Upper lobe of left lung (tissue), 6 donors: ENCODE measurements around the gene WDR19. TPM values are rescaled to one million over a fixed set of nuclear protein-coding genes. Genes with fewer than 3 reads are reported as not detected.
"Not testable (repeated sequence)": the region's sequence is repeated elsewhere in the genome, so short reads cannot be mapped to it uniquely, and the experiment has no call there.

ENCODE experiments used
- ATAC-seq, 2 donors: fragments of 200-7000 bp; cut with Tn5 transposase; one replicate each; pipeline ENCODE4 v1.9.1; 2022; ENCODE audit warnings: mild to moderate bottlenecking in 2 of 2, moderate library complexity in 2 of 2; ENCODE audit not compliant: low FRiP score in 2 of 2
- DNase-seq, 2 donors: peaks; one replicate each; pipeline ENCODE4 v3.0.0-alpha.2; 2019 to 2020
- H3K27ac ChIP-seq, 4 donors: fragments of 200-600 bp; sonication (generic); one replicate each; pipeline ENCODE4 v1.5.1; 2016 to 2019
- H3K27me3 ChIP-seq, 4 donors: fragments of 200-600 bp; sonication (generic); one replicate each; pipeline ENCODE4 v1.5.1; 2017 to 2019
- H3K36me3 ChIP-seq, 4 donors: fragments of 200-600 bp; sonication (generic); one replicate each; pipeline ENCODE4 v1.5.1; 2016 to 2019
- H3K4me1 ChIP-seq, 4 donors: fragments of 200-600 bp; sonication (generic); one replicate each; pipeline ENCODE4 v1.5.1; 2018 to 2019
- H3K4me3 ChIP-seq, 4 donors: fragments of 200-600 bp; sonication (generic); one replicate each; pipeline ENCODE4 v1.5.1; 2017 to 2019; ENCODE audit warnings: mild to moderate bottlenecking in 2 of 4, moderate library complexity in 1 of 4
- H3K9me3 ChIP-seq, 4 donors: fragments of 200-600 bp; sonication (generic); one replicate each; pipeline ENCODE4 v1.5.1; 2018 to 2019
- EP300 ChIP-seq, 4 donors: sonication (generic); formaldehyde crosslinking; IDR thresholded peaks; one replicate each; pipeline ENCODE4 v1.5.1; 2017; ENCODE audit warnings: antibody characterized with exemption in 4 of 4, control low read depth in 2 of 4
- POLR2A ChIP-seq, 4 donors: fragments of 450-650 bp; IDR thresholded peaks; one replicate each; pipeline ENCODE4 v1.5.1; 2016 to 2017; ENCODE audit warnings: antibody characterized with exemption in 4 of 4, mild to moderate bottlenecking in 2 of 4
- POLR2AphosphoS5 ChIP-seq, 2 donors: sonication (generic); formaldehyde crosslinking; IDR thresholded peaks; one replicate each; pipeline ENCODE4 v1.5.1; 2017; ENCODE audit warnings: antibody characterized with exemption in 2 of 2
- WGBS, 2 donors: methylation state at CpG; one replicate each; pipeline ENCODE4 v1.1.5; 2017 to 2018; 5-methylcytosine and 5-hydroxymethylcytosine counted together
- total RNA-seq, 6 donors: library from RNA; depleted of rRNA in 4 of 6; stranded (reverse); fragments of >200 nt in 4 of 6; gene quantifications; one replicate each; pipeline versions ENCODE4 v1.1.0 to v1.2.1, GENCODE V29; 2016 to 2021
- TF ChIP-seq, protein P1 (sequence below), 6 experiments: fragments of 450-650 bp in 4 of 6; fragments of 200-600 bp in 2 of 6; sonication (generic) in 2 of 6; IDR thresholded peaks; one replicate each; pipeline ENCODE4 v1.5.1; 2016 to 2019; ENCODE audit warnings: antibody characterized with exemption in 6 of 6
- donor health status: DM: no; HTN: no; CAD: no; lungs with moderate emphysema.
- donor health status: DM: no; HTN: yes; CAD: no; lungs with severe emphysema.

The WDR19 gene
- total RNA-seq, 6 donors from 2014 or later = 27.1 to 211 (median 52.3) TPM

DNA sequence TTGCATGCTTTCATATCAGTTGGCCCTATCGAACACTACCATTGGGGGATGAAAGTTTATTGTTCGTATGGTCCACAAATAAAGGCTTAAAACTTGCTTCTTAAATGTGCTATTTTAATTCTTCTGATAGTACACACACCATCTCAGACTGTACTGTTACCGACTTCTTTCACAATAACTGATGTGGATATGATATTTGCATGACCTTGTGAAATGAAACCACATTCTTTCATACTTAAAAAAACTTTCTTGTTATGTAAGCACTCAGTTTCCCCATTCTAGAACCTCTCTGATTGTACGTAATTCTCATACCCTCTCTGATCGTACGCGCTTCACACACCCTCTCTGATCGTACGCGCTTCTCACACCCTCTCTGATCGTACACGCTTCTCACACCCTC lies 12.0 kb upstream of the WDR19 start:
- WGBS, 2 donors = 91% methylated on average over 12 of the region's 12 CpGs
- no peak for DNase-seq
- H3K4me1 ChIP-seq = no peaks in the 10 kb centered on the region
- H3K36me3 ChIP-seq = no peaks in the 10 kb centered on the region
- H3K27me3 ChIP-seq = no peaks in the 10 kb centered on the region
- TF ChIP-seq POLR2AphosphoS5 (IDR thresholded peaks at IDR 0.05) (no peak), POLR2A (IDR thresholded peaks at IDR 0.05) (no peak), EP300 (IDR thresholded peaks at IDR 0.05) (no peak)
- TF ChIP-seq, protein P1, sequence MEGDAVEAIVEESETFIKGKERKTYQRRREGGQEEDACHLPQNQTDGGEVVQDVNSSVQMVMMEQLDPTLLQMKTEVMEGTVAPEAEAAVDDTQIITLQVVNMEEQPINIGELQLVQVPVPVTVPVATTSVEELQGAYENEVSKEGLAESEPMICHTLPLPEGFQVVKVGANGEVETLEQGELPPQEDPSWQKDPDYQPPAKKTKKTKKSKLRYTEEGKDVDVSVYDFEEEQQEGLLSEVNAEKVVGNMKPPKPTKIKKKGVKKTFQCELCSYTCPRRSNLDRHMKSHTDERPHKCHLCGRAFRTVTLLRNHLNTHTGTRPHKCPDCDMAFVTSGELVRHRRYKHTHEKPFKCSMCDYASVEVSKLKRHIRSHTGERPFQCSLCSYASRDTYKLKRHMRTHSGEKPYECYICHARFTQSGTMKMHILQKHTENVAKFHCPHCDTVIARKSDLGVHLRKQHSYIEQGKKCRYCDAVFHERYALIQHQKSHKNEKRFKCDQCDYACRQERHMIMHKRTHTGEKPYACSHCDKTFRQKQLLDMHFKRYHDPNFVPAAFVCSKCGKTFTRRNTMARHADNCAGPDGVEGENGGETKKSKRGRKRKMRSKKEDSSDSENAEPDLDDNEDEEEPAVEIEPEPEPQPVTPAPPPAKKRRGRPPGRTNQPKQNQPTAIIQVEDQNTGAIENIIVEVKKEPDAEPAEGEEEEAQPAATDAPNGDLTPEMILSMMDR (IDR thresholded peaks at IDR 0.05) = no peak
- no peak for ATAC-seq
- H3K4me3 ChIP-seq = no peak overlapping the region
- no peaks in the 10 kb centered on the region for H3K9me3 ChIP-seq
- H3K27ac ChIP-seq = no peak overlapping the region

DNA sequence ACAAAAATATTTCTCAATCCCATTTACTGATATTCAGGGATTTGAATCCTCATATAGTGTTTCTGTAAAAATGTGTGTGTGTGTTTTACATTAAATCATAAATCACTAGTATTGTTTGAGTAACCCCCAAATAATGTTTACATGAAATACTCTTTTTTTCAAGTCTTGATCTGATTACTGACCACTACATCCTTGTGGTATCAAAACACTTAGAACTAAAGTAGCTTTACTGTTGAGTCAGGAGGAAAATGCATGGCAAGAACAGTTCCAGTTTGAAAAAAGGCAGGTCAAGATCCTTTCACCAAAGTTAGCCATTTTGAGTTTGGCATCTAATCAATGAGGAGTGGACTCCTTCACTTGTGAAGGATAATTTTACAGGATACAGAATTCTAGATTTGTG lies 3.6 kb upstream of the WDR19 start:
- Histone ChIP-seq H3K4me3 (no peak overlapping the region), H3K36me3 (no peaks in the 10 kb centered on the region), H3K27me3 (no peaks in the 10 kb centered on the region), H3K9me3 (no peaks in the 10 kb centered on the region), H3K4me1 (peaks cover 4 to 8% (median 5%) of the 10 kb centered on the region in 4 donors), H3K27ac (no peak overlapping the region)
- no peak for DNase-seq
- no peak for ATAC-seq
- TF ChIP-seq, protein P1 (IDR thresholded peaks at IDR 0.05) = no peak
- no peak for TF ChIP-seq POLR2AphosphoS5 (IDR thresholded peaks at IDR 0.05)
- TF ChIP-seq EP300 (IDR thresholded peaks at IDR 0.05) = no peak
- TF ChIP-seq POLR2A (IDR thresholded peaks at IDR 0.05) = no peak

DNA sequence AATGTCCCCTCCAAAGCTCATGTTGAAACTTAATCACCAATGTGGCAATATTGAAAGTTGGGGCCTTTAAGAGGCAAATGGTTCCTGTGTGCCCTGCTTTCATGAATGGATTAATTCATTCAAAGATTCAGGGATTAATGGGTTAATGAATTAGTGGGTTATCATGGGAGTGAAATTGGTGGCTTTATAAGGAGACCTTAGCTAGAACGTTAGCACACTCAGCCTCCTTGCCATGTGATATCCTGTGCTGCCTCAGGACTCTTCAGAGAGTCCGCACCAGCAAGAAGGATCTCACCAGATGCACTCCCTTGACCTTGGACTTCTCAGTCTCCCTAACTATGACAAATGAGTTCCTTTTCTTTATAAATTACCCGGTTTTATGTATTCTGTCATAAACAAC lies 2.6 kb upstream of the WDR19 start:
- H3K4me3 ChIP-seq = no peak overlapping the region
- H3K36me3 ChIP-seq = no peaks in the 10 kb centered on the region
- H3K4me1 ChIP-seq = peaks cover 4 to 8% (median 7%) of the 10 kb centered on the region in 4 donors
- no peak overlapping the region for H3K27ac ChIP-seq
- DNase-seq (no peak), ATAC-seq (no peak)
- 61 to 63% methylated on average over 3 of the region's 3 CpGs for WGBS, 2 donors
- TF ChIP-seq, protein P1 (IDR thresholded peaks at IDR 0.05) = no peak
- TF ChIP-seq POLR2A (IDR thresholded peaks at IDR 0.05) (no peak), EP300 (IDR thresholded peaks at IDR 0.05) (no peak), POLR2AphosphoS5 (IDR thresholded peaks at IDR 0.05) (no peak)
- no peaks in the 10 kb centered on the region for H3K27me3 ChIP-seq
- no peaks in the 10 kb centered on the region for H3K9me3 ChIP-seq

DNA sequence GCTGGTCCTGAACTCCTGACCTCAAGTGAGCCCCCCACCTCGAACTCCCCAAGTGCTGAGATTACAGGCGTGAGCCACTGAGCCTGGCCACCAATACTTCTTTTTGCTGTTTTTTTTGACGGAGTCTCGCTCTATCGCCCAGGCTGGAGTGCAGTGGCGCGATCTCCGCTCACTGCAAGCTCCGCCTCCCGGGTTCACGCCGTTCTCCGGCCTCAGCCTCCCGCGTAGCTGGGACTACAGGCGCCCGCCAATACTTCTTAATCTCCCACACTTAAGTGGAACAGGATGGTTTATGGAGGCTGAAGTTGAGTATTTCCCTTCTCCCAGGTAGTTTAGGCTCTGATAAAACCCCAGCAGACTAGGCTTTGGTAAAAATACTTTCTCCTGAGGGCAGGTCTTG lies 1.7 kb upstream of the WDR19 start:
- not testable (repeated sequence) for H3K4me3 ChIP-seq, H3K36me3 ChIP-seq, H3K4me1 ChIP-seq, ATAC-seq, H3K27me3 ChIP-seq, H3K9me3 ChIP-seq, H3K27ac ChIP-seq
- DNase-seq = peak in 1 of 2 donors; percentile 48
- WGBS, 2 donors = 98% methylated on average over 17 of the region's 17 CpGs

DNA sequence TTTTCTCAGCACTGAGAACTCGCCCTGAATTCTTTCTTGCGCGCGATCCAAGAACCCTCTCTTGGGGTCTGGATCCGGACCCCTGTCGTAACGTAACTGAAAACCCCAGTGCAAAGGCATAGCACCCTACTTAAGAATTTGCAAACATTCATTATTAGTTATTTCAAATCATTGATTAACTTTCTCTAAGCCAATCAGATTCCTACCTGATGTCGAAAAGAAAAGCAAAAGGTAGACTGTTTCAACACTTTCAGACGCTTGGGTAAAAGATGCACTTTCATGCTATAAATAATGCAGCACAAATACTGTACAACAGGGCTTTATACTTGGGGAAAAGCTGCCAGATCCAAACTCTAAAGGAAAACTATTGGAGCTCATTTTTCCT lies 817 bp upstream of the WDR19 start:
- Histone ChIP-seq H3K36me3 (no peaks in the 10 kb centered on the region), H3K4me3 (peak overlapping the region in 3 of 4 donors; percentile 76 to 87 (median 80)), H3K27ac (peak overlapping the region in 2 of 4 donors; percentile 19 to 72), H3K4me1 (peaks cover 4 to 8% (median 7%) of the 10 kb centered on the region in 4 donors), H3K9me3 (no peaks in the 10 kb centered on the region), H3K27me3 (no peaks in the 10 kb centered on the region)
- no peak for DNase-seq
- no peak for ATAC-seq
- 77 to 89% methylated on average over 9 of the region's 9 CpGs for whole genome bisulfite sequencing, 2 donors
- TF ChIP-seq EP300 (IDR thresholded peaks at IDR 0.05) (no peak), POLR2AphosphoS5 (IDR thresholded peaks at IDR 0.05) (no peak), POLR2A (IDR thresholded peaks at IDR 0.05) (no peak)
- TF ChIP-seq, protein P1 (IDR thresholded peaks at IDR 0.05) = no peak
